Gastrocnemius medialis (tissue), 4 donors: ENCODE data around the gene GPR142. TPM values are rescaled to one million over a fixed set of nuclear protein-coding genes. Genes with fewer than 3 reads are reported as not detected.

Experiments
- ATAC-seq, 2 donors: fragments of 150-250 bp; one replicate each; pipeline ENCODE4 v1.9.1; 2016
- DNase-seq, 2 donors: peaks; one replicate each; pipeline ENCODE4 v3.0.0-alpha.2; 2019
- H3K27ac ChIP-seq, 4 donors: fragments of 200-600 bp; sonication (generic); 1 replicate in 1 of 4; 2 replicates in 3 of 4; pipeline ENCODE4 v1.5.1; 2016 to 2018; ENCODE audit warnings: mild to moderate bottlenecking in 2 of 4, moderate library complexity in 1 of 4
- H3K27me3 ChIP-seq, 3 donors: fragments of 200-600 bp; sonication (generic) in 2 of 3; 1 replicate in 1 of 3; 2 replicates in 2 of 3; pipeline versions ENCODE4 v1.5.1 to v1.6.0; 2016 to 2019; ENCODE audit warnings: mild to moderate bottlenecking in 1 of 3, moderate library complexity in 1 of 3
- H3K36me3 ChIP-seq, 2 donors: fragments of 200-600 bp; sonication (generic) in 1 of 2; one replicate each; pipeline ENCODE4 v1.5.1; 2017 to 2018
- H3K4me1 ChIP-seq, 2 donors: fragments of 200-600 bp; sonication (generic) in 1 of 2; one replicate each; pipeline ENCODE4 v1.5.1; 2016 to 2017; ENCODE audit warnings: mild to moderate bottlenecking in 2 of 2
- H3K4me3 ChIP-seq, 4 donors: fragments of 200-600 bp; sonication (generic) in 3 of 4; 1 replicate in 1 of 4; 2 replicates in 3 of 4; pipeline ENCODE4 v1.5.1; 2016 to 2019; ENCODE audit warnings: mild to moderate bottlenecking in 2 of 4
- H3K9me3 ChIP-seq, 3 donors: fragments of 200-600 bp; sonication (generic) in 2 of 3; 1 replicate in 1 of 3; 2 replicates in 2 of 3; pipeline ENCODE4 v1.5.1; 2016 to 2019
- POLR2A ChIP-seq, 2 donors: fragments of 450-650 bp; IDR thresholded peaks; one replicate each; pipeline ENCODE4 v1.6.1; 2017; ENCODE audit warnings: antibody characterized with exemption in 2 of 2, mild to moderate bottlenecking in 2 of 2, moderate library complexity in 2 of 2
- in situ Hi-C, 4 donors: fragments of 200-750 bp; cut with MboI; loops; one replicate each; pipeline versions ENCODE4 v1.15.0 to v1.8.0; 2017; ENCODE audit warnings: low sequenced_read_pairs in 4 of 4
- intact Hi-C: fragments of 100-400 bp; cut with DNase I; formaldehyde crosslinking; loops from one replicate; pipeline ENCODE4 v1.15.1; 2023; ENCODE audit warnings: low total_unique reads
- total RNA-seq, 4 donors: library from RNA; depleted of rRNA; stranded (reverse); fragments of >200 nt; gene quantifications; one replicate each; pipeline versions ENCODE4 v1.1.0 to v1.2.3, GENCODE V29; 2016
- TF ChIP-seq, protein P1 (sequence below), 5 experiments: fragments of 450-650 bp in 3 of 5; fragments of 200-600 bp in 2 of 5; sonication (generic) in 2 of 5; IDR thresholded peaks in 4 of 5; conservative IDR thresholded peaks in 1 of 5; 1 replicate in 4 of 5; 2 replicates in 1 of 5; pipeline ENCODE4 v1.5.1; 2016 to 2019; ENCODE audit warnings: antibody characterized with exemption in 5 of 5, mild to moderate bottlenecking in 3 of 5, moderate library complexity in 3 of 5

Gene GPR142
- total RNA-seq, 4 donors from 2014 or later: not detected

DNA sequence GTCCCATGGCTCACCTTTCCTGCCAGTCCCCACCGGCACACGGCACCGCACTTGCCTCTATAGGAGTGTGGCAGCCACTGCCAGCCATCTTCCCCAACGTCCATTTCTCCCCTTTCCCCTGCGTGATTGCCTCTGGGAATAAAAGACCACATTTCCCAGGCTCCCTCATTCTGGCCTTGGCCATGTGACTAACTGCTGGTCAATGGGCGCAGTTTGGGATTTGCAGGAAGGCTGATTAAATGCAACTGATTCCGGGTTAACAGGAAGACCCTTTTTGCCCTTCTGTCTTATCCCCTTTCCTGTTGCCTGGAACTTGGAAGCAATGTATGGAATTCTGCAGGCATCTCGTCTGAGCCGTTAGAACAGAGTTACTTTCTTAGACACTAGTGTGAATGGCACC lies 8.6 kb upstream of the GPR142 start:
- H3K27ac ChIP-seq: no peak overlapping the region
- H3K27me3 ChIP-seq: peaks cover 63 to 64% (median 63%) of the 10 kb centered on the region in 3 donors
- ATAC-seq: no peak
- DNase-seq: no peak
- no peaks in the 10 kb centered on the region for H3K9me3 ChIP-seq
- no peaks in the 10 kb centered on the region for H3K4me1 ChIP-seq
- H3K36me3 ChIP-seq: no peaks in the 10 kb centered on the region
- no peak overlapping the region for H3K4me3 ChIP-seq
- TF ChIP-seq, protein P1, sequence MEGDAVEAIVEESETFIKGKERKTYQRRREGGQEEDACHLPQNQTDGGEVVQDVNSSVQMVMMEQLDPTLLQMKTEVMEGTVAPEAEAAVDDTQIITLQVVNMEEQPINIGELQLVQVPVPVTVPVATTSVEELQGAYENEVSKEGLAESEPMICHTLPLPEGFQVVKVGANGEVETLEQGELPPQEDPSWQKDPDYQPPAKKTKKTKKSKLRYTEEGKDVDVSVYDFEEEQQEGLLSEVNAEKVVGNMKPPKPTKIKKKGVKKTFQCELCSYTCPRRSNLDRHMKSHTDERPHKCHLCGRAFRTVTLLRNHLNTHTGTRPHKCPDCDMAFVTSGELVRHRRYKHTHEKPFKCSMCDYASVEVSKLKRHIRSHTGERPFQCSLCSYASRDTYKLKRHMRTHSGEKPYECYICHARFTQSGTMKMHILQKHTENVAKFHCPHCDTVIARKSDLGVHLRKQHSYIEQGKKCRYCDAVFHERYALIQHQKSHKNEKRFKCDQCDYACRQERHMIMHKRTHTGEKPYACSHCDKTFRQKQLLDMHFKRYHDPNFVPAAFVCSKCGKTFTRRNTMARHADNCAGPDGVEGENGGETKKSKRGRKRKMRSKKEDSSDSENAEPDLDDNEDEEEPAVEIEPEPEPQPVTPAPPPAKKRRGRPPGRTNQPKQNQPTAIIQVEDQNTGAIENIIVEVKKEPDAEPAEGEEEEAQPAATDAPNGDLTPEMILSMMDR (IDR thresholded peaks at IDR 0.05 in 4 of 5, conservative IDR thresholded peaks at IDR 0.05 in 1 of 5): no peak
- TF ChIP-seq POLR2A (IDR thresholded peaks at IDR 0.05): no peak
- in situ Hi-C loops: loop anchor here in 1 of 4 donors (25.0 kb wide), 1 partner anchor 146 kb away; the partner anchor contains the start of genes RPL38 and TTYH2
- intact Hi-C loops: no loop called here

DNA sequence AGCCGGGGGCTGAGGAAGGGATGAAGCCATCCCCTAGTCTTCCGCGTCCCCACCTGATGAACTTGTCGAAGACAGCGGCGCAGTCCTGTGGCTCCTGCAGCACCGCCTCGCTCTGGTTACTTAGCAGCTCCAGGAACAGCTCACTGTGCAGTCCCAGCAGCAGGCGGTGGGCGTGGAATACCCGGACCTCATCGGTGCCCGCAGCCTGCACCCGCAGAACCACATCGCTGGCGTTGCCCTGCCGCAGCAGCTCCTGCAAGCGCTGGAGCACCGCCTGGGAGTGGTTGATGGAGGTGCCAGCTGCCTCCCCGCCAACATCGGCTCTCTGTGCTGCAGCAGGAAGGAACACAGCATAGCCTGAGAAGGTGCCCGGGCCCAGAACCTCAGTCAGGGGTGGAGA lies 7.4 kb upstream of the GPR142 start:
- intact Hi-C loops: loop anchor here (10.0 kb wide), 1 partner anchor 145 kb away; the partner anchor contains the start of gene TTYH2

DNA sequence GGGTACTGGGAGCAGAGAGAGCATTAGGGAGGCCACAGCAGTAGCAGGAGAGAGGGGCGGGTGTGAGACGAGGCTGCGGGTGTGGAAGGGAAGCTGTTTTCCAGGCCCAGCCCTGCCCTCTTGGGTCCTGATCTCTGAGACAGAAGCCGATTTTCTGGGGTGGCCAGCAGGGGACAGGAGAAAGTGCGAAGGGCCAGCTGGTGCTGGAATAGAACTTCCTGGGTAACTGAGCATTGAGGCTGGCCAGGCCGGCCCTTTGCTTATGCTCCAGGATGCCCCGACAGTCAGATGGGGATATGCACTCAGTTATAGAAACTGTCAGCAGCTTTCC lies 6.4 kb upstream of the GPR142 start:
- H3K4me3 ChIP-seq: no peak overlapping the region
- H3K36me3 ChIP-seq: no peaks in the 10 kb centered on the region
- peaks cover 41 to 47% (median 43%) of the 10 kb centered on the region in 3 donors for H3K27me3 ChIP-seq
- ATAC-seq (no peak), DNase-seq (no peak)
- no peak overlapping the region for H3K27ac ChIP-seq
- H3K9me3 ChIP-seq: no peaks in the 10 kb centered on the region
- TF ChIP-seq, protein P1 (IDR thresholded peaks at IDR 0.05 in 4 of 5, conservative IDR thresholded peaks at IDR 0.05 in 1 of 5): no peak
- no peak for TF ChIP-seq POLR2A (IDR thresholded peaks at IDR 0.05)
- in situ Hi-C loops (loop anchor here (10.0 to 25.0 kb wide), 3 partner anchors 56 to 156 kb away; partner anchors contain the start of genes RPL38 (in 3 of the 4) and TTYH2 (in 1 of the 4)), intact Hi-C loops (loop anchor here (1.0 to 10.0 kb wide), 2 partner anchors 60 to 146 kb away; partner anchors contain the start of gene TTYH2)
- no peaks in the 10 kb centered on the region for H3K4me1 ChIP-seq

More for the DNA sequence above, 7.4 kb upstream of the GPR142 start:
- Histone ChIP-seq H3K27me3 (peaks cover 50 to 52% (median 51%) of the 10 kb centered on the region in 3 donors), H3K27ac (no peak overlapping the region), H3K9me3 (no peaks in the 10 kb centered on the region), H3K36me3 (no peaks in the 10 kb centered on the region), H3K4me3 (no peak overlapping the region), H3K4me1 (no peaks in the 10 kb centered on the region)
- TF ChIP-seq, protein P1 (IDR thresholded peaks at IDR 0.05 in 4 of 5, conservative IDR thresholded peaks at IDR 0.05 in 1 of 5): no peak
- TF ChIP-seq POLR2A (IDR thresholded peaks at IDR 0.05): no peak
- ATAC-seq (no peak), DNase-seq (no peak)
- in situ Hi-C loops: loop anchor here (10.0 to 25.0 kb wide), 3 partner anchors 55 to 155 kb away; partner anchors contain the start of genes RPL38 (in 3 of the 4) and TTYH2 (in 1 of the 4)

DNA sequence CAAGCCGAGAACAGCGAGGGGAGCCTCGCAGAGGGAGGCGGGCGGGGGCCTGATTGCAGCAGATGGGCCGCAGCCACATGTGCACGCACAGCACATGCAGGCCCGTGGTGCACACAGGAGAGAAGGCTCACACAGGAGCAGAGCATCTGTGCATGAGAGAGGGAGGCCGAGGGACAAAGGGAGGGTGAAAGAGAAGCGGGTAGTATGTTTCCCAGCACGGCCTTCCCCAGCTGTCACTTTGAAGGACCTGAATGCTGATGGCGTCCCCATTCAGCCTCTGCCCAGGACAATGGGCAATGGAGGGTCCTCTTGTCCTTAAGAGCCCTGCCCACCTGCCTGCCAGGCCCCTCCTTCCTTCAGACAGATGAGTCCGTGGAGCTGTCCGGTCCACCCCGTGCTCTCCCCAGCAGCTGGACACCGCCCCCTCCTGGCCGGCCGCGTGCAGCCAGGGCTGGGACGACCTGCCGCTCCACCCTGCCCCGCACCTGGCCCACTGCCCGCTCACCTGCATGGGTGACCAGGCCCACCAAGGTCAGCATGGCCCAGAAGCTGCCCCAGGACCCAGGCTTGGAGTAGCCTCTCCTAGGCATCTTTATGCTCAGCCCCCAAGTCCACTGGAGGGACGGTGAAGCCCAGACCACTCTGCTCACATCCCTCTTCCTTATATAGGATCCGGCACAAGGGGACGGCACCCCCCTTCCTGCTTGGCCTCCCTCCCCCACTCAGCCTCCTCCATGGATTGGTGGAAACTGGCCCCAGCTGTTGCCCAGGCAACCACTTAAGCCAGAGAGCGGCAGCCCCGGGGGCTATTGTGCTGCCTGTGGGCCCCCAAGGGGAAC lies 5.9 kb upstream of the GPR142 start, which contains the start of gene BTBD17:
BTBD17 (minus strand) TSS at position 639 of the 839 bp plus-strand sequence; CDS start at position 590, 49 bp downstream.
- H3K9me3 ChIP-seq: no peaks in the 10 kb centered on the region
- no peaks in the 10 kb centered on the region for H3K36me3 ChIP-seq
- no peak within 1 kb of the TSS for H3K27ac ChIP-seq
- H3K4me1 ChIP-seq: no peaks in the 10 kb centered on the region
- peak in 1 of 2 donors; percentile 53 for ATAC-seq
- peak; percentile 13 to 39 for DNase-seq
- H3K27me3 ChIP-seq: peaks cover 38 to 41% (median 38%) of the 10 kb centered on the region in 3 donors
- intact Hi-C loops (loop anchor here (1.0 to 10.0 kb wide), 2 partner anchors 60 to 147 kb away; partner anchors contain the start of gene TTYH2), in situ Hi-C loops (loop anchor here (10.0 to 25.0 kb wide), 3 partner anchors 57 to 157 kb away; partner anchors contain the start of genes RPL38 (in 3 of the 4) and TTYH2 (in 1 of the 4))
- no peak within 1 kb of the TSS for H3K4me3 ChIP-seq
- TF ChIP-seq POLR2A (IDR thresholded peaks at IDR 0.05): no peak
- TF ChIP-seq, protein P1 (IDR thresholded peaks at IDR 0.05 in 4 of 5, conservative IDR thresholded peaks at IDR 0.05 in 1 of 5): peak; percentile 22 to 80 (median 70)
